ENCODE results near the gene HOXA7. TPM values are rescaled to one million over a fixed set of nuclear protein-coding genes. Genes with fewer than 3 reads are reported as not detected.

The HOXA7 gene
- polyA plus RNA-seq, 1 of the 3 experiments (the other 2 are of a cell fraction), result not detected

DNA sequence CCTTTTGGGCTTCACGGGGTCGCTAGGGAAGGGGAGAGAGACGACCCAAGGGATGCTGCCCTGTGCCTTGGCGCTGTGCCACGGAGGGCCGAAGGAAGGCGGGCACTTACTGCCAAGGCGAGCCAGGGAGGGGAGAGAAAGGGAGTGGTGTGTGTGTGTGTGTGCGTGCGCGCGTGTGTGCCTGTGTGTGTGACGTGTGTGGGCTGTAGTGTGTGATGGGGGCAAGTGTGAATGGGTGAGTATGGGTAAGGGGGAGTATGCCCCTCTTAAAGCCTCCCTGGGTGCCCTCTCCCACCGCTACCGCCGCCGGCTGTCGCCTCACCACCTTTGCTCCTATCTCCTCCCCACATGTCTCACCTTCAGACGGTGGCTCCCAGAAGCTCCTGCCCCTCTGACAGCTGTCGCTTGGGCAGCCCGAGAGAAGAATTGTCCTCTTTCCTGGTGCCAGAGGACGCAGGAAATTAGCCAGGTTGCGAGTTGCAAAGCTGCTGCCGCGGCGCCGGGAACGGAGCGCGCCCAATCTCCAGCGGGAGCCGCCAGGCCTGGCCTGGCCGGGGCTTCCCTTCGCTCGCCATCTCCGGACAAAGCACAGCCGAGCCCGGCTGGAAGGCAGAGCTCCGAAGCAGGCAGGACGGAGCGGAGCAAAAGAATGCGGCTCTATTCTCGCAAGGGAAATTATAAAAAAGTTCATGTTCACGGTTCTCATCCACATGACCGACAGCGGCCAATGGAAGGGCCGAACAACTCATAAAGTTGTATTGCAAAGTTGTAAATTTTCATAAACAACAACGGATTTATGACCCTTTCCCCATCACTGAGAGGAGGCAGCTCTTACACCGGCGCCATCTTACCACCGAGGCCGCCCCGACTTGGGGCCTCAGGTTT is 4.3 kb downstream of the HOXA7 start, which contains the start of gene HOXA3:
TSS of gene HOXA3 (minus strand) at position 653 of the 885 bp plus-strand sequence. CDS start 41,943 bp downstream, outside the sequence.
- peak within 1 kb of the TSS; percentile 47; the same call in 1 of the 2 replicates for H3K4me2 ChIP-seq
- no peaks in the 10 kb centered on the region for H3K9me2 ChIP-seq
- no peak within 1 kb of the TSS for H3K9ac ChIP-seq
- H3K36me3 ChIP-seq (replicated peaks in 1 of 2; ENCODE audit: control insufficient read depth in 1 of 2, insufficient read depth in 2 of 2, low read length in 1 of 2), result no peaks in the 10 kb centered on the region
- DNase-seq, result peak; percentile 54
- CTCF ChIA-PET, result interaction anchor here (0.6 to 10.9 kb wide), 22 partner anchors 7 to 1259 kb away, joined by 3 to 270 read pairs (median 6); partner anchors contain the start of genes HOXA10, HOXA4, HOXA5 and HOXA7
- peaks cover 6% of the 10 kb centered on the region; the same call in 1 of the 2 replicates for H4K20me1 ChIP-seq (ENCODE audit: insufficient read depth)
- H3K4me1 ChIP-seq (ENCODE audit: control insufficient read depth in 1 of 2, insufficient read depth in 2 of 2, low read depth in 1 of 2, low read length in 1 of 2), result peaks cover 0 to 9% of the 10 kb centered on the region in 2 experiments; a peak in 1 of 4 replicates
- no peak within 1 kb of the TSS for H3K27ac ChIP-seq (ENCODE audit: low read depth in 2 of 2, low read length in 1 of 2)
- no peaks in the 10 kb centered on the region for H3K9me3 ChIP-seq
- 17% methylated on average over 46 of the region's 53 CpGs for WGBS (ENCODE audit: low lambda C conversion rate)
- H3K79me2 ChIP-seq (ENCODE audit: insufficient read depth), result no peaks in the 10 kb centered on the region
- no peaks in the 10 kb centered on the region for H3F3A ChIP-seq (replicated peaks; ENCODE audit: insufficient read depth)
- H3K4me3 ChIP-seq (ENCODE audit: low read depth in 2 of 2, low read length in 1 of 2), result no peak within 1 kb of the TSS; a peak in 1 of 4 replicates
- no peak for TF ChIP-seq MXI1 (IDR thresholded peaks at IDR 0.05; ENCODE audit: low read depth, low read length)
- no peak for TF ChIP-seq SMC3 (IDR thresholded peaks at IDR 0.05; ENCODE audit: low read depth, low read length)
- TF ChIP-seq, protein P1, sequence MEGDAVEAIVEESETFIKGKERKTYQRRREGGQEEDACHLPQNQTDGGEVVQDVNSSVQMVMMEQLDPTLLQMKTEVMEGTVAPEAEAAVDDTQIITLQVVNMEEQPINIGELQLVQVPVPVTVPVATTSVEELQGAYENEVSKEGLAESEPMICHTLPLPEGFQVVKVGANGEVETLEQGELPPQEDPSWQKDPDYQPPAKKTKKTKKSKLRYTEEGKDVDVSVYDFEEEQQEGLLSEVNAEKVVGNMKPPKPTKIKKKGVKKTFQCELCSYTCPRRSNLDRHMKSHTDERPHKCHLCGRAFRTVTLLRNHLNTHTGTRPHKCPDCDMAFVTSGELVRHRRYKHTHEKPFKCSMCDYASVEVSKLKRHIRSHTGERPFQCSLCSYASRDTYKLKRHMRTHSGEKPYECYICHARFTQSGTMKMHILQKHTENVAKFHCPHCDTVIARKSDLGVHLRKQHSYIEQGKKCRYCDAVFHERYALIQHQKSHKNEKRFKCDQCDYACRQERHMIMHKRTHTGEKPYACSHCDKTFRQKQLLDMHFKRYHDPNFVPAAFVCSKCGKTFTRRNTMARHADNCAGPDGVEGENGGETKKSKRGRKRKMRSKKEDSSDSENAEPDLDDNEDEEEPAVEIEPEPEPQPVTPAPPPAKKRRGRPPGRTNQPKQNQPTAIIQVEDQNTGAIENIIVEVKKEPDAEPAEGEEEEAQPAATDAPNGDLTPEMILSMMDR (IDR thresholded peaks at IDR 0.05), result no peak
- TF ChIP-seq EZH2phosphoT487 (IDR thresholded peaks at IDR 0.05; ENCODE audit: borderline replicate concordance, low read depth), result peak; percentile 85; the same call in 1 of the 2 replicates
- TF ChIP-seq, protein P2, sequence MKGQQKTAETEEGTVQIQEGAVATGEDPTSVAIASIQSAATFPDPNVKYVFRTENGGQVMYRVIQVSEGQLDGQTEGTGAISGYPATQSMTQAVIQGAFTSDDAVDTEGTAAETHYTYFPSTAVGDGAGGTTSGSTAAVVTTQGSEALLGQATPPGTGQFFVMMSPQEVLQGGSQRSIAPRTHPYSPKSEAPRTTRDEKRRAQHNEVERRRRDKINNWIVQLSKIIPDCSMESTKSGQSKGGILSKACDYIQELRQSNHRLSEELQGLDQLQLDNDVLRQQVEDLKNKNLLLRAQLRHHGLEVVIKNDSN (IDR thresholded peaks at IDR 0.05; ENCODE audit: borderline replicate concordance, low read depth), result peak; percentile 25; the same call in 1 of the 2 replicates
- H3K27me3 ChIP-seq (ENCODE audit: insufficient read depth), result peaks cover 100% of the 10 kb centered on the region
- POLR2A ChIA-PET, result no interaction called here
- H2AFZ ChIP-seq (ENCODE audit: low read depth), result no peak within 1 kb of the TSS

DNA sequence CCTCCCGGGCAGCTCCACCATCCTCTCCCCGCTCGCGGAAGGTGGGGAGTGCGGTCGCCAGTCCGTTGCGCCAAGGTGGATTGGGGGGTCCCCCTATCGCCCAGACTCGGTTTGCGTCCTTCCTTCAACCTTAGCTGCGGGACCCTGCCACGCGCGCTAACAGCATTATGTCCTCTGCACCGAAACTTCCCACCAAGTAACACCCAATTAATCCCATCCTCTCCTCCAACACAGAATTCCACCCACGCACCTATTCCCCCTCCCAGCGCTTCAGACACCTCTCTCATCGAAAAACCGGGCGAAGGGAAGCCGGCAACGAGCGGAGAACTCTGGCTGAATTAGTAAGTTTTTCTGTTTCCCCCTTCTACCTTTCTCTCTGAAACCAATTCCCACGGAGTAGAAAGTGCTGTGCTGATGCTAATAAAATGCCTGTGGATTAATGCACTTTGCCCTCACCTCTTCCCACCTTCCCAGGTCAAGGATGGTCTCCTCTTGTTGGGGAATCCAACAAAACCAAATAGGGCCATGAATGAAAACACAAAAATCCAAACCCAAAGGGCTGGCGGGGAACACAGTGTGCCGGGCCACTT is 5.0 kb downstream of the HOXA7 start:
- Histone ChIP-seq H2AFZ (ENCODE audit: low read depth) (peak overlapping the region; percentile 73; the same call in 1 of the 2 replicates), H3K4me2 (peak overlapping the region; percentile 76), H4K20me1 (ENCODE audit: insufficient read depth) (peaks cover 6% of the 10 kb centered on the region; the same call in 1 of the 2 replicates), H3K9ac (no peak overlapping the region), H3K9me2 (no peaks in the 10 kb centered on the region), H3K79me2 (ENCODE audit: insufficient read depth) (no peaks in the 10 kb centered on the region), H3K27ac (ENCODE audit: low read depth in 2 of 2, low read length in 1 of 2) (no peak overlapping the region), H3K36me3 (replicated peaks in 1 of 2; ENCODE audit: control insufficient read depth in 1 of 2, insufficient read depth in 2 of 2, low read length in 1 of 2) (no peaks in the 10 kb centered on the region), H3K4me1 (ENCODE audit: control insufficient read depth in 1 of 2, insufficient read depth in 2 of 2, low read depth in 1 of 2, low read length in 1 of 2) (peaks cover 0 to 9% of the 10 kb centered on the region in 2 experiments; a peak in 1 of 4 replicates), H3K4me3 (ENCODE audit: low read depth in 2 of 2, low read length in 1 of 2) (peak overlapping the region; percentile 32 to 63; a peak in 3 of 4 replicates), H3K9me3 (no peaks in the 10 kb centered on the region), H3F3A (replicated peaks; ENCODE audit: insufficient read depth) (no peaks in the 10 kb centered on the region), H3K27me3 (ENCODE audit: insufficient read depth) (peaks cover 100% of the 10 kb centered on the region)
- ChIA-PET CTCF (interaction anchor here (0.6 to 10.9 kb wide), 37 partner anchors 8 to 1259 kb away, joined by 3 to 270 read pairs (median 5); partner anchors contain the start of genes HOXA10, HOXA13, HOXA4 and HOXA7), POLR2A (no interaction called here)
- TF ChIP-seq, protein P1 (IDR thresholded peaks at IDR 0.05), result no peak
- no peak for TF ChIP-seq SIN3A (IDR thresholded peaks at IDR 0.05; ENCODE audit: borderline replicate concordance, low read depth, low read length)
- TF ChIP-seq EP300 (IDR thresholded peaks at IDR 0.05; ENCODE audit: borderline replicate concordance in 1 of 2, low read depth in 1 of 2, low read length in 1 of 2), result no peak
- no peak for TF ChIP-seq SMC3 (IDR thresholded peaks at IDR 0.05; ENCODE audit: low read depth, low read length)
- TF ChIP-seq EZH2phosphoT487 (IDR thresholded peaks at IDR 0.05; ENCODE audit: borderline replicate concordance, low read depth), result no peak
- no peak for TF ChIP-seq TAF1 (IDR thresholded peaks at IDR 0.05; ENCODE audit: borderline replicate concordance, low read depth, low read length)
- TF ChIP-seq RFX5 (IDR thresholded peaks at IDR 0.05; ENCODE audit: low read length), result no peak
- no peak for TF ChIP-seq FOXM1 (IDR thresholded peaks at IDR 0.05; ENCODE audit: low read depth)
- TF ChIP-seq MXI1 (IDR thresholded peaks at IDR 0.05; ENCODE audit: low read depth, low read length), result no peak
- no peak for TF ChIP-seq CHD2 (IDR thresholded peaks at IDR 0.05; ENCODE audit: low read length, partially characterized antibody)
- DNase-seq, result no peak
- 27% methylated on average over 24 of the region's 27 CpGs for WGBS (ENCODE audit: low lambda C conversion rate)

Measured in SK-N-SH (cell line).